HCT116 (cell line): ENCODE measurements around the gene ADARB2. TPM values are rescaled to one million over a fixed set of nuclear protein-coding genes. Genes with fewer than 3 reads are reported as not detected.

ENCODE experiments used
- ATAC-seq: fragments of 200-7000 bp; cut with Tn5 transposase; 2 replicates; pipeline ENCODE4 v1.9.1; 2020; ENCODE audit warnings: mild to moderate bottlenecking, moderate library complexity
- BruUV-seq: library from RNA; stranded (reverse); fragments of 400-500 nt; replicated peaks from 2 replicates; lab custom pipeline; 2021; lab: Mats Ljungman, UMichigan
- CTCF ChIA-PET: fragments of 300-600 bp; sonication (Branson Sonifier 250); formaldehyde crosslinking; loops from one replicate; lab custom pipeline; 2021; ENCODE audit warnings: antibody characterized with exemption; lab: Charles Lee
- POLR2A ChIA-PET: fragments of 300-600, 350-600 bp; sonication (Branson Sonifier 250); formaldehyde crosslinking; loops from one replicate; lab custom pipeline; 2021; ENCODE audit warnings: antibody characterized with exemption; lab: Charles Lee
- RAD21 ChIA-PET, 2 experiments: fragments of 300-600 bp; sonication (Branson Sonifier 250); formaldehyde crosslinking; loops; one replicate each; lab custom pipeline; 2023; ENCODE audit warnings: low total read pairs in 2 of 2; ENCODE audit not compliant: uncharacterized antibody in 2 of 2, unreplicated experiment in 2 of 2, low non-redundant PET in 1 of 2; lab: Charles Lee
- DNase-seq: peaks from one replicate; pipeline ENCODE4 v3.0.0-alpha.2; 2010; ENCODE audit warnings: low read depth, low spot score
- H2AFZ ChIP-seq: fragments of 200-600 bp; shearing (Covaris generic), sonication (generic); 2 replicates; pipeline ENCODE4 v1.6.1; 2017; ENCODE audit warnings: low read depth, mixed run types, mixed read lengths, antibody characterized with exemption, low read length; ENCODE audit not compliant: poor library complexity, severe bottlenecking
- H3K27ac ChIP-seq: 2 replicates; pipeline ENCODE4 v1.5.1; 2012; ENCODE audit warnings: low read depth, low read length
- H3K27me3 ChIP-seq: fragments of 200-600 bp; sonication (generic); 2 replicates; pipeline ENCODE4 v1.6.1; 2016; ENCODE audit warnings: mixed run types, low read length, mixed read lengths; ENCODE audit not compliant: insufficient read depth
- H3K36me3 ChIP-seq, 2 experiments: fragments of 200-500 bp in 1 of 2; fragments of 200-600 bp in 1 of 2; sonication (Bioruptor generic) in 1 of 2; sonication (generic) in 1 of 2; 2 replicates each; pipeline versions ENCODE4 v1.5.1 to v1.6.1; 2014 to 2016; ENCODE audit warnings: low read length in 2 of 2, inconsistent platforms in 1 of 2, mixed read lengths in 1 of 2, mixed run types in 1 of 2; ENCODE audit not compliant: insufficient read depth in 2 of 2, control insufficient read depth in 1 of 2
- H3K4me1 ChIP-seq, 2 experiments: fragments of 200-600 bp in 1 of 2; sonication (generic) in 1 of 2; 2 replicates each; pipeline versions ENCODE4 v1.5.1 to v1.6.1; 2012 to 2017; ENCODE audit warnings: low read length in 2 of 2, inconsistent platforms in 1 of 2, mild to moderate bottlenecking in 1 of 2, mixed read lengths in 1 of 2, mixed run types in 1 of 2, moderate library complexity in 1 of 2; ENCODE audit not compliant: insufficient read depth in 2 of 2, control insufficient read depth in 1 of 2
- H3K4me2 ChIP-seq: fragments of 200-600 bp; sonication (generic); 2 replicates; pipeline ENCODE4 v1.6.1; 2017; ENCODE audit warnings: mixed run types, low read length, mixed read lengths
- H3K4me3 ChIP-seq, 2 experiments: fragments of 200-600 bp in 1 of 2; sonication (generic) in 1 of 2; replicated peaks in 1 of 2; 2 replicates each; pipeline ENCODE4 v1.5.1; 2011 to 2016; ENCODE audit warnings: low read length in 2 of 2, control low read depth in 1 of 2, low read depth in 1 of 2, mild to moderate bottlenecking in 1 of 2, mixed read lengths in 1 of 2, mixed run types in 1 of 2
- H3K79me2 ChIP-seq: fragments of 200-600 bp; sonication (generic); 2 replicates; pipeline ENCODE4 v1.6.1; 2017; ENCODE audit warnings: mild to moderate bottlenecking, mixed run types, low read length, moderate library complexity, mixed read lengths; ENCODE audit not compliant: insufficient read depth
- H3K9ac ChIP-seq: fragments of 200-600 bp; sonication (generic); 2 replicates; pipeline ENCODE4 v1.6.1; 2016; ENCODE audit warnings: low read length, mixed read lengths
- H3K9me2 ChIP-seq: fragments of 200-600 bp; sonication (generic), shearing (Covaris generic); 2 replicates; pipeline ENCODE4 v1.6.1; 2017; ENCODE audit warnings: mixed run types, mild to moderate bottlenecking, moderate library complexity; ENCODE audit not compliant: insufficient read depth
- H3K9me3 ChIP-seq, 2 experiments: fragments of 200-500 bp in 1 of 2; fragments of 200-600 bp in 1 of 2; sonication (Bioruptor generic) in 1 of 2; sonication (generic) in 1 of 2; 2 replicates each; pipeline ENCODE4 v1.6.1; 2014 to 2017; ENCODE audit warnings: low read length in 2 of 2, mixed read lengths in 2 of 2, inconsistent platforms in 1 of 2, low read depth in 1 of 2, mild to moderate bottlenecking in 1 of 2, mixed run types in 1 of 2, moderate library complexity in 1 of 2; ENCODE audit not compliant: control insufficient read depth in 1 of 2, insufficient read depth in 1 of 2
- H4K20me1 ChIP-seq: fragments of 200-600 bp; sonication (generic), shearing (Covaris generic); 2 replicates; pipeline ENCODE4 v1.6.1; 2017; ENCODE audit warnings: mixed run types, mild to moderate bottlenecking, moderate library complexity; ENCODE audit not compliant: insufficient read depth
- CBX3 ChIP-seq: IDR thresholded peaks from 2 replicates; pipeline ENCODE4 v1.6.1; 2012; ENCODE audit warnings: low read depth
- EGR1 ChIP-seq: IDR thresholded peaks from 2 replicates; pipeline ENCODE4 v1.6.1; 2012; ENCODE audit warnings: low read depth
- ELF1 ChIP-seq: IDR thresholded peaks from 2 replicates; pipeline ENCODE4 v1.6.1; 2012; ENCODE audit warnings: low read depth, borderline replicate concordance
- EZH2 ChIP-seq: fragments of 200-600 bp; sonication (generic); IDR thresholded peaks from 2 replicates; pipeline ENCODE4 v1.6.1; 2017; ENCODE audit warnings: antibody characterized with exemption, mixed run types
- EZH2phosphoT487 ChIP-seq: fragments of 200-600 bp; IDR thresholded peaks from 2 replicates; pipeline ENCODE4 v1.6.1; 2018; ENCODE audit warnings: antibody characterized with exemption, borderline replicate concordance
- FOSL1 ChIP-seq: IDR thresholded peaks from 2 replicates; pipeline ENCODE4 v1.6.1; 2012; ENCODE audit warnings: low read depth
- JUND ChIP-seq: IDR thresholded peaks from 2 replicates; pipeline ENCODE4 v1.6.1; 2012
- POLR2AphosphoS5 ChIP-seq: IDR thresholded peaks from 2 replicates; pipeline ENCODE4 v1.6.1; 2011; ENCODE audit warnings: mild to moderate bottlenecking, low read depth, low read length, moderate library complexity
- RAD21 ChIP-seq: IDR thresholded peaks from 2 replicates; pipeline ENCODE4 v1.6.1; 2012; ENCODE audit warnings: low read depth, mild to moderate bottlenecking
- SIN3A ChIP-seq: IDR thresholded peaks from 2 replicates; pipeline ENCODE4 v1.6.1; 2012; ENCODE audit warnings: low read depth
- SP1 ChIP-seq: IDR thresholded peaks from 2 replicates; pipeline ENCODE4 v1.6.1; 2012; ENCODE audit warnings: low read depth
- SRF ChIP-seq: IDR thresholded peaks from 2 replicates; pipeline ENCODE4 v1.6.1; 2012; ENCODE audit warnings: low read depth
- TCF7L2 ChIP-seq: IDR thresholded peaks from 2 replicates; pipeline ENCODE4 v1.7.0; 2011; ENCODE audit warnings: borderline replicate concordance, inconsistent platforms; ENCODE audit not compliant: insufficient read depth, insufficient read length; ENCODE audit errors: extremely low read depth
- YY1 ChIP-seq: IDR thresholded peaks from 2 replicates; pipeline ENCODE4 v1.6.1; 2011; ENCODE audit warnings: low read length, low read depth, moderate library complexity, mild to moderate bottlenecking; ENCODE audit not compliant: insufficient replicate concordance; ENCODE audit errors: extremely low read depth
- ZFX ChIP-seq: fragments of 450-650 bp; IDR thresholded peaks from 2 replicates; pipeline ENCODE4 v1.6.1; 2017
- ZNF274 ChIP-seq: fragments of 200-500 bp; sonication (Bioruptor generic); IDR thresholded peaks from 2 replicates; pipeline ENCODE4 v1.6.1; 2014; ENCODE audit warnings: mild to moderate bottlenecking, low read depth, low read length, inconsistent platforms
- intact Hi-C: fragments of 100-400 bp; cut with micrococcal nuclease; formaldehyde crosslinking; loops from 2 replicates; pipeline ENCODE4 v1.10.0; 2022
- total RNA-seq: library from RNA; stranded (reverse); gene quantifications from one replicate; pipeline ENCODE4 v1.2.1, GENCODE V29; 2021; ENCODE audit not compliant: unreplicated experiment
- TF ChIP-seq, protein P1 (sequence below), 3 experiments: fragments of 200-600 bp in 1 of 3; sonication (generic) in 1 of 3; IDR thresholded peaks in 2 of 3; conservative IDR thresholded peaks in 1 of 3; 2 replicates each; pipeline ENCODE4 v1.5.1; 2012 to 2017; ENCODE audit warnings: low read depth in 2 of 3, low read length in 2 of 3, antibody characterized with exemption in 1 of 3, borderline replicate concordance in 1 of 3, control low read depth in 1 of 3, mild to moderate bottlenecking in 1 of 3, mixed read lengths in 1 of 3, mixed run types in 1 of 3, moderate library complexity in 1 of 3; ENCODE audit not compliant: insufficient read depth in 1 of 3
- TF ChIP-seq, protein P2 (sequence below): IDR thresholded peaks from 2 replicates; pipeline ENCODE4 v1.6.1; 2012; ENCODE audit warnings: low read depth
- TF ChIP-seq, protein P3 (sequence below): IDR thresholded peaks from 2 replicates; pipeline ENCODE4 v1.6.1; 2011; ENCODE audit warnings: mild to moderate bottlenecking, low read length, moderate library complexity; ENCODE audit not compliant: insufficient replicate concordance; ENCODE audit errors: extremely low read depth

Gene ADARB2
- total RNA-seq, 1 experiment from 2014 or later, result not detected

DNA sequence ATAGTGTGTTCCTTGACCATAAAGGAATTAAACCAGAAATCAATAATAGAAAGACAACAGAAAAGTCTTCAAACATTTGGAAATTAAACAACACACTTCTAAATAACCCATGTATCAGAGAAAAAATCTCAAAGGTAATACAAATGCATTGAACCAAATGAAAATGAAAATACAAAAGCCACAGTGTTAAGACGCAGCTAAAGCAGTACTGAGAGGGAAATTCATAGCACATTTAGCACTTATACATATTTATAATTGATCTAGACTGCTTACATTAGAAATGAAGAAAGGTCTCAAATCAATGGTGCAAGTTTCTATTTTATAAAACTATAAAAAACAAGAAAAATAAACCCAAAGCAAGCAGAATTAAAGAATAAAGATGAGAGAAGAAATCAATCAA lies 306.1 kb downstream of the ADARB2 start:
- Histone ChIP-seq H3K27me3 (peaks cover 11% of the 10 kb centered on the region; the same call in 1 of the 2 replicates), H3K9me2 (no peaks in the 10 kb centered on the region), H3K4me3 (no peak overlapping the region), H3K27ac (no peak overlapping the region), H3K9ac (no peak overlapping the region), H4K20me1 (no peaks in the 10 kb centered on the region), H3K4me1 (no peaks in the 10 kb centered on the region), H3K9me3 (0 out of 4 replicates have a peak, but pooled peaks cover 0 to 9% of the 10 kb centered on the region in 2 experiments), H3K79me2 (no peaks in the 10 kb centered on the region), H2AFZ (no peak overlapping the region), H3K4me2 (no peak overlapping the region), H3K36me3 (no peaks in the 10 kb centered on the region)
- RAD21 ChIA-PET, result no interaction called here
- POLR2A ChIA-PET, result no interaction called here
- TF ChIP-seq EZH2phosphoT487, result no peak
- TF ChIP-seq TCF7L2, result no peak
- no peak for TF ChIP-seq RAD21
- no peak for TF ChIP-seq FOSL1
- no peak for TF ChIP-seq SIN3A
- TF ChIP-seq, protein P1, sequence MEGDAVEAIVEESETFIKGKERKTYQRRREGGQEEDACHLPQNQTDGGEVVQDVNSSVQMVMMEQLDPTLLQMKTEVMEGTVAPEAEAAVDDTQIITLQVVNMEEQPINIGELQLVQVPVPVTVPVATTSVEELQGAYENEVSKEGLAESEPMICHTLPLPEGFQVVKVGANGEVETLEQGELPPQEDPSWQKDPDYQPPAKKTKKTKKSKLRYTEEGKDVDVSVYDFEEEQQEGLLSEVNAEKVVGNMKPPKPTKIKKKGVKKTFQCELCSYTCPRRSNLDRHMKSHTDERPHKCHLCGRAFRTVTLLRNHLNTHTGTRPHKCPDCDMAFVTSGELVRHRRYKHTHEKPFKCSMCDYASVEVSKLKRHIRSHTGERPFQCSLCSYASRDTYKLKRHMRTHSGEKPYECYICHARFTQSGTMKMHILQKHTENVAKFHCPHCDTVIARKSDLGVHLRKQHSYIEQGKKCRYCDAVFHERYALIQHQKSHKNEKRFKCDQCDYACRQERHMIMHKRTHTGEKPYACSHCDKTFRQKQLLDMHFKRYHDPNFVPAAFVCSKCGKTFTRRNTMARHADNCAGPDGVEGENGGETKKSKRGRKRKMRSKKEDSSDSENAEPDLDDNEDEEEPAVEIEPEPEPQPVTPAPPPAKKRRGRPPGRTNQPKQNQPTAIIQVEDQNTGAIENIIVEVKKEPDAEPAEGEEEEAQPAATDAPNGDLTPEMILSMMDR (IDR thresholded peaks at IDR 0.05 in 2 of 3, conservative IDR thresholded peaks at IDR 0.05 in 1 of 3; ENCODE audit: borderline replicate concordance in 1 of 3, insufficient read depth in 1 of 3, low read depth in 2 of 3, low read length in 2 of 3), result no peak
- TF ChIP-seq, protein P2, sequence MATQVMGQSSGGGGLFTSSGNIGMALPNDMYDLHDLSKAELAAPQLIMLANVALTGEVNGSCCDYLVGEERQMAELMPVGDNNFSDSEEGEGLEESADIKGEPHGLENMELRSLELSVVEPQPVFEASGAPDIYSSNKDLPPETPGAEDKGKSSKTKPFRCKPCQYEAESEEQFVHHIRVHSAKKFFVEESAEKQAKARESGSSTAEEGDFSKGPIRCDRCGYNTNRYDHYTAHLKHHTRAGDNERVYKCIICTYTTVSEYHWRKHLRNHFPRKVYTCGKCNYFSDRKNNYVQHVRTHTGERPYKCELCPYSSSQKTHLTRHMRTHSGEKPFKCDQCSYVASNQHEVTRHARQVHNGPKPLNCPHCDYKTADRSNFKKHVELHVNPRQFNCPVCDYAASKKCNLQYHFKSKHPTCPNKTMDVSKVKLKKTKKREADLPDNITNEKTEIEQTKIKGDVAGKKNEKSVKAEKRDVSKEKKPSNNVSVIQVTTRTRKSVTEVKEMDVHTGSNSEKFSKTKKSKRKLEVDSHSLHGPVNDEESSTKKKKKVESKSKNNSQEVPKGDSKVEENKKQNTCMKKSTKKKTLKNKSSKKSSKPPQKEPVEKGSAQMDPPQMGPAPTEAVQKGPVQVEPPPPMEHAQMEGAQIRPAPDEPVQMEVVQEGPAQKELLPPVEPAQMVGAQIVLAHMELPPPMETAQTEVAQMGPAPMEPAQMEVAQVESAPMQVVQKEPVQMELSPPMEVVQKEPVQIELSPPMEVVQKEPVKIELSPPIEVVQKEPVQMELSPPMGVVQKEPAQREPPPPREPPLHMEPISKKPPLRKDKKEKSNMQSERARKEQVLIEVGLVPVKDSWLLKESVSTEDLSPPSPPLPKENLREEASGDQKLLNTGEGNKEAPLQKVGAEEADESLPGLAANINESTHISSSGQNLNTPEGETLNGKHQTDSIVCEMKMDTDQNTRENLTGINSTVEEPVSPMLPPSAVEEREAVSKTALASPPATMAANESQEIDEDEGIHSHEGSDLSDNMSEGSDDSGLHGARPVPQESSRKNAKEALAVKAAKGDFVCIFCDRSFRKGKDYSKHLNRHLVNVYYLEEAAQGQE, result no peak
- TF ChIP-seq EZH2, result no peak
- TF ChIP-seq ELF1, result no peak
- TF ChIP-seq, protein P3, sequence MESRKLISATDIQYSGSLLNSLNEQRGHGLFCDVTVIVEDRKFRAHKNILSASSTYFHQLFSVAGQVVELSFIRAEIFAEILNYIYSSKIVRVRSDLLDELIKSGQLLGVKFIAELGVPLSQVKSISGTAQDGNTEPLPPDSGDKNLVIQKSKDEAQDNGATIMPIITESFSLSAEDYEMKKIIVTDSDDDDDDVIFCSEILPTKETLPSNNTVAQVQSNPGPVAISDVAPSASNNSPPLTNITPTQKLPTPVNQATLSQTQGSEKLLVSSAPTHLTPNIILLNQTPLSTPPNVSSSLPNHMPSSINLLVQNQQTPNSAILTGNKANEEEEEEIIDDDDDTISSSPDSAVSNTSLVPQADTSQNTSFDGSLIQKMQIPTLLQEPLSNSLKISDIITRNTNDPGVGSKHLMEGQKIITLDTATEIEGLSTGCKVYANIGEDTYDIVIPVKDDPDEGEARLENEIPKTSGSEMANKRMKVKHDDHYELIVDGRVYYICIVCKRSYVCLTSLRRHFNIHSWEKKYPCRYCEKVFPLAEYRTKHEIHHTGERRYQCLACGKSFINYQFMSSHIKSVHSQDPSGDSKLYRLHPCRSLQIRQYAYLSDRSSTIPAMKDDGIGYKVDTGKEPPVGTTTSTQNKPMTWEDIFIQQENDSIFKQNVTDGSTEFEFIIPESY, result no peak
- no peak for TF ChIP-seq POLR2AphosphoS5
- TF ChIP-seq EGR1, result no peak
- TF ChIP-seq ZFX, result no peak
- no peak for TF ChIP-seq YY1
- no peak for TF ChIP-seq CBX3
- no peak for TF ChIP-seq SRF
- TF ChIP-seq SP1, result no peak
- TF ChIP-seq ZNF274, result no peak
- no peak for TF ChIP-seq JUND
- CTCF ChIA-PET, result interaction anchor here (1.0 kb wide), 1 partner anchor 11 kb away, joined by 3 read pairs; no protein-coding TSS in a partner anchor
- BruUV-seq, result no TSS peak
- intact Hi-C loops, result no loop called here
- ATAC-seq (no peak), DNase-seq (no peak)
